ENCODE results near the gene TP73.

DNA sequence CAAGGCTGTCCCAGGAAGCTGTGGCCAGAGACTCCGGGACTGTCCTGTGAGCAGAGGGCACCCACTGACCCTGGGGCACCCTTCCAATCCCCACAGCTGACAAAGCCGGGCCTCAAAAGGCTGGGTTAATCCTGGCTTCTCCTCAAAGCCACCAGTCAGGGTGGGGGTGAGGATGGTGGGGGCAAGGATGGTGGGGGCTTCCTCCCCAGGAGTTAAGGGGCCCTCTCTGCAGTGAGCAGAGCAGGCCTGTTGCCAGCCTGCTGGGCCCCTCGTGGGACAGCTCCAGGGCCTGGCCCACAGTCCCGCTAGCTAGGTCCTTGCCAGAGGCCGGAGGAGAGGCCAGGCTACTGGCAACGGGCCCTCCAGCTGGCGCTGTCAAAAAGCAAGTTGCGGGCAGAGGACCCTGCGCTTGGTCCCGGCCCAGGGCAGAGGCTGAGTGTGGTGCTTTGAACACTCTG, 62.0 kb downstream of the TP73 start:
- TF ChIP-seq, protein P1, sequence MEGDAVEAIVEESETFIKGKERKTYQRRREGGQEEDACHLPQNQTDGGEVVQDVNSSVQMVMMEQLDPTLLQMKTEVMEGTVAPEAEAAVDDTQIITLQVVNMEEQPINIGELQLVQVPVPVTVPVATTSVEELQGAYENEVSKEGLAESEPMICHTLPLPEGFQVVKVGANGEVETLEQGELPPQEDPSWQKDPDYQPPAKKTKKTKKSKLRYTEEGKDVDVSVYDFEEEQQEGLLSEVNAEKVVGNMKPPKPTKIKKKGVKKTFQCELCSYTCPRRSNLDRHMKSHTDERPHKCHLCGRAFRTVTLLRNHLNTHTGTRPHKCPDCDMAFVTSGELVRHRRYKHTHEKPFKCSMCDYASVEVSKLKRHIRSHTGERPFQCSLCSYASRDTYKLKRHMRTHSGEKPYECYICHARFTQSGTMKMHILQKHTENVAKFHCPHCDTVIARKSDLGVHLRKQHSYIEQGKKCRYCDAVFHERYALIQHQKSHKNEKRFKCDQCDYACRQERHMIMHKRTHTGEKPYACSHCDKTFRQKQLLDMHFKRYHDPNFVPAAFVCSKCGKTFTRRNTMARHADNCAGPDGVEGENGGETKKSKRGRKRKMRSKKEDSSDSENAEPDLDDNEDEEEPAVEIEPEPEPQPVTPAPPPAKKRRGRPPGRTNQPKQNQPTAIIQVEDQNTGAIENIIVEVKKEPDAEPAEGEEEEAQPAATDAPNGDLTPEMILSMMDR (IDR thresholded peaks at IDR 0.05): no peak
- no peak for TF ChIP-seq EZH2 (IDR thresholded peaks at IDR 0.05; ENCODE audit: borderline replicate concordance, insufficient read depth, low read depth, low read length, poor library complexity, severe bottlenecking)

Data from B cell (primary cell).